ENCODE results near the gene LRR1.

GRCh38 chr14:49586673-49587460 lies 11.9 kb upstream of the LRR1 start:
- TF ChIP-seq POLR2A (IDR thresholded peaks at IDR 0.05) (no peak), CTCF (IDR thresholded peaks at IDR 0.05) (peak in 5 of 7 experiments; percentile 56 to 86 (median 79))
